ENCODE results near the gene CERCAM. TPM values are rescaled to one million over a fixed set of nuclear protein-coding genes. Genes with fewer than 3 reads are reported as not detected.

The CERCAM gene
- polyA plus RNA-seq, 1 donor (not counting 4 experiments of a cell fraction or from before 2014, with no cell fraction given), result 15.9 TPM

- no peak overlapping the region for H3K4me3 ChIP-seq (ENCODE audit: control insufficient read depth in 2 of 3, extremely low read depth in 1 of 3, insufficient read depth in 2 of 3, low read depth in 1 of 3, low read length in 3 of 3)
- H3K36me3 ChIP-seq (ENCODE audit: control insufficient read depth in 2 of 2, extremely low read depth in 1 of 2, insufficient read depth in 2 of 2, low read length in 2 of 2), result peaks cover 14 to 32% of the 10 kb centered on the region in 2 experiments
- TF ChIP-seq EZH2 (IDR thresholded peaks at IDR 0.05; ENCODE audit: low read length), result no peak
- TF ChIP-seq CTCF (optimal IDR thresholded peaks at IDR 0.05 in 1 of 3, IDR thresholded peaks at IDR 0.05 in 1 of 3, conservative IDR thresholded peaks at IDR 0.05 in 1 of 3; ENCODE audit: extremely low read depth in 1 of 3, insufficient read depth in 2 of 3, low read length in 3 of 3), result no peak
- no peak overlapping the region for H2AFZ ChIP-seq (ENCODE audit: control insufficient read depth, low read length)
- DNase-seq (ENCODE audit: low read depth, low spot score) (no peak), FAIRE-seq (no peak)
- no peak overlapping the region for H3K27ac ChIP-seq (ENCODE audit: control insufficient read depth, insufficient read depth, low read length)
- no peaks in the 10 kb centered on the region for H3K79me2 ChIP-seq (ENCODE audit: control insufficient read depth, insufficient read depth, low read length)
- no peaks in the 10 kb centered on the region for H3K9me3 ChIP-seq (ENCODE audit: control insufficient read depth, low read depth, low read length)
- no peak overlapping the region for H3K9ac ChIP-seq (ENCODE audit: control insufficient read depth, extremely low read depth, insufficient read depth, low read length)
- dilution Hi-C loops (cut with MboI; ENCODE audit: extremely low pct_ligation_motif_present, low sequenced_read_pairs), result no loop called here
- H3K27me3 ChIP-seq (ENCODE audit: control insufficient read depth, extremely low read depth, insufficient read depth, low read length), result no peaks in the 10 kb centered on the region
- H3K9me1 ChIP-seq (ENCODE audit: control insufficient read depth, extremely low read depth, insufficient read depth, low read length), result no peaks in the 10 kb centered on the region
- H3K4me2 ChIP-seq (ENCODE audit: control insufficient read depth, extremely low read depth, insufficient read depth, low read depth, low read length), result no peak overlapping the region
- peaks cover 4% of the 10 kb centered on the region for H3K4me1 ChIP-seq (ENCODE audit: control insufficient read depth, extremely low read depth, insufficient read depth, low read length)
- no peaks in the 10 kb centered on the region for H4K20me1 ChIP-seq (ENCODE audit: control insufficient read depth, extremely low read depth, insufficient read depth, low read length)
Observed at GRCh38 chr9:128390150-128390812, 30.4 kb upstream of the CERCAM start.

GRCh38 chr9:128390813-128391711 is 29.6 kb upstream of the CERCAM start:
- no peak overlapping the region for H3K4me2 ChIP-seq (ENCODE audit: control insufficient read depth, extremely low read depth, insufficient read depth, low read depth, low read length)
- no peaks in the 10 kb centered on the region for H3K9me3 ChIP-seq (ENCODE audit: control insufficient read depth, low read depth, low read length)
- H3K4me3 ChIP-seq (ENCODE audit: control insufficient read depth in 2 of 3, extremely low read depth in 1 of 3, insufficient read depth in 2 of 3, low read depth in 1 of 3, low read length in 3 of 3), result no peak overlapping the region
- peaks cover 4% of the 10 kb centered on the region for H3K4me1 ChIP-seq (ENCODE audit: control insufficient read depth, extremely low read depth, insufficient read depth, low read length)
- no peak overlapping the region for H3K27ac ChIP-seq (ENCODE audit: control insufficient read depth, insufficient read depth, low read length)
- TF ChIP-seq EZH2 (IDR thresholded peaks at IDR 0.05; ENCODE audit: low read length) (no peak), CTCF (optimal IDR thresholded peaks at IDR 0.05 in 1 of 3, IDR thresholded peaks at IDR 0.05 in 1 of 3, conservative IDR thresholded peaks at IDR 0.05 in 1 of 3; ENCODE audit: extremely low read depth in 1 of 3, insufficient read depth in 2 of 3, low read length in 3 of 3) (no peak)
- peaks cover 14 to 26% of the 10 kb centered on the region in 2 experiments for H3K36me3 ChIP-seq (ENCODE audit: control insufficient read depth in 2 of 2, extremely low read depth in 1 of 2, insufficient read depth in 2 of 2, low read length in 2 of 2)
- H2AFZ ChIP-seq (ENCODE audit: control insufficient read depth, low read length), result no peak overlapping the region
- H3K9ac ChIP-seq (ENCODE audit: control insufficient read depth, extremely low read depth, insufficient read depth, low read length), result no peak overlapping the region
- H3K27me3 ChIP-seq (ENCODE audit: control insufficient read depth, extremely low read depth, insufficient read depth, low read length), result no peaks in the 10 kb centered on the region
- dilution Hi-C loops (cut with MboI; ENCODE audit: extremely low pct_ligation_motif_present, low sequenced_read_pairs), result no loop called here
- H3K79me2 ChIP-seq (ENCODE audit: control insufficient read depth, insufficient read depth, low read length), result no peaks in the 10 kb centered on the region
- H4K20me1 ChIP-seq (ENCODE audit: control insufficient read depth, extremely low read depth, insufficient read depth, low read length), result no peaks in the 10 kb centered on the region
- H3K9me1 ChIP-seq (ENCODE audit: control insufficient read depth, extremely low read depth, insufficient read depth, low read length), result no peaks in the 10 kb centered on the region
- FAIRE-seq, result no peak
- no peak for DNase-seq (ENCODE audit: low read depth, low spot score)

All from keratinocyte (primary cell).